Stimulated activated CD8-positive, alpha-beta memory T cell treated with anti-CD3 and anti-CD28 coated beads, Interleukin-2, amount 100 ng/mL, for 48 hours (primary cell): ENCODE results near the gene PAK1.

Experiments
- DNase-seq, 2 donors: peaks; one replicate each; pipeline ENCODE4 v3.0.0-alpha.2; 2020; ENCODE audit warnings: low read depth in 2 of 2

PAK1 gene

GRCh38 chr11:77474684-77475060 is 778 bp upstream of the PAK1 start:
- DNase-seq, result no peak

GRCh38 chr11:77472991-77473800 is 698 bp downstream of the PAK1 start:
- DNase-seq, result peak; percentile 25 to 29

GRCh38 chr11:77471558-77472193 is 2.2 kb downstream of the PAK1 start:
- no peak for DNase-seq

GRCh38 chr11:77470971-77471370 is 2.9 kb downstream of the PAK1 start:
- DNase-seq, result no peak

GRCh38 chr11:77470504-77470903 is 3.4 kb downstream of the PAK1 start:
- no peak for DNase-seq

- DNase-seq, result no peak
Observed at GRCh38 chr11:77468527-77468926, 5.4 kb downstream of the PAK1 start.

GRCh38 chr11:77467993-77468392 is 5.9 kb downstream of the PAK1 start:
- no peak for DNase-seq

GRCh38 chr11:77467233-77467632 is 6.7 kb downstream of the PAK1 start:
- DNase-seq, result no peak

- no peak for DNase-seq
Observed at GRCh38 chr11:77457340-77457739, 16.6 kb downstream of the PAK1 start.

- DNase-seq, result no peak
Observed at GRCh38 chr11:77455740-77456139, 18.2 kb downstream of the PAK1 start.

- no peak for DNase-seq
Observed at GRCh38 chr11:77454867-77455655, 18.8 kb downstream of the PAK1 start.

GRCh38 chr11:77450227-77450626 is 23.7 kb downstream of the PAK1 start:
- no peak for DNase-seq

- DNase-seq, result no peak
Observed at GRCh38 chr11:77449784-77450183, 24.1 kb downstream of the PAK1 start.

- DNase-seq, result no peak
Observed at GRCh38 chr11:77449060-77449521, 24.8 kb downstream of the PAK1 start.

- no peak for DNase-seq
Observed at GRCh38 chr11:77448269-77448668, 25.6 kb downstream of the PAK1 start.

- no peak for DNase-seq
Observed at GRCh38 chr11:77446911-77447629, 26.8 kb downstream of the PAK1 start.

- DNase-seq, result no peak
Observed at GRCh38 chr11:77444261-77444660, 29.6 kb downstream of the PAK1 start.

- DNase-seq, result no peak
Observed at GRCh38 chr11:77442394-77443053, 31.4 kb downstream of the PAK1 start.

- DNase-seq, result no peak
Observed at GRCh38 chr11:77441426-77441825, 32.5 kb downstream of the PAK1 start.

GRCh38 chr11:77440678-77441077 is 33.2 kb downstream of the PAK1 start:
- DNase-seq, result no peak

- DNase-seq, result no peak
Observed at GRCh38 chr11:77438487-77438886, 35.4 kb downstream of the PAK1 start.
